ENCODE measurements around the gene MAX. TPM values are rescaled to one million over a fixed set of nuclear protein-coding genes. Genes with fewer than 3 reads are reported as not detected.

Gene MAX
- total and polyA plus RNA-seq, 2 of the 13 experiments (the other 11 are each of a cell fraction or from before 2014, with no cell fraction given) = 28.5 to 29.3 TPM

GRCh38 chr14:65045006-65045405, 57.3 kb downstream of the MAX start (continued):
- TF ChIP-seq ZNF513 (CRISPR knock-in tag; conservative IDR thresholded peaks at IDR 0.05) = no peak
- no peak for TF ChIP-seq ZNF768 (CRISPR knock-in tag; IDR thresholded peaks at IDR 0.05)
- no peak for TF ChIP-seq GFI1 (CRISPR knock-in tag; IDR thresholded peaks at IDR 0.05; ENCODE audit: borderline replicate concordance)

- H3K4me1 ChIP-seq (ENCODE audit: insufficient read depth, low read length) = no peaks in the 10 kb centered on the region
- H3K9me3 ChIP-seq (ENCODE audit: low read length) = no peaks in the 10 kb centered on the region
- H3K79me2 ChIP-seq (ENCODE audit: insufficient read depth, low read length) = no peaks in the 10 kb centered on the region
- BruUV-seq (replicated peaks) = no TSS peak
- TF ChIP-seq ZBTB39 (CRISPR knock-in tag; IDR thresholded peaks at IDR 0.05) (no peak), CEBPB (IDR thresholded peaks at IDR 0.05; ENCODE audit: borderline replicate concordance, low read depth, low read length) (peak; percentile 40; the same call in 1 of the 2 replicates)
- CTCF ChIA-PET (ENCODE audit: low intra/inter-chr PET ratio, low total read pairs) = no interaction called here
- FAIRE-seq = no peak
- POLR2A ChIA-PET = no interaction called here
- ATAC-seq = no peak
- in situ Hi-C loops (cut with HindIII; ENCODE audit: extremely low pct_ligation_motif_present, low pct_unique_long_range_greater_than_20kb) = no loop called here
- no peak overlapping the region for H3K27ac ChIP-seq (ENCODE audit: extremely low read length, insufficient read depth, low read length)
- no peaks in the 10 kb centered on the region for H4K20me1 ChIP-seq (ENCODE audit: insufficient read depth, low read length)
- peaks cover 11 to 61% of the 10 kb centered on the region in 2 experiments; a peak in 4 of 5 replicates for H3K36me3 ChIP-seq (replicated peaks in 1 of 2; ENCODE audit: control insufficient read depth in 1 of 2, insufficient read depth in 2 of 2, low read length in 2 of 2)
- no peak overlapping the region for H3K9ac ChIP-seq (ENCODE audit: insufficient read depth, low read depth, low read length)
- H2AFZ ChIP-seq (ENCODE audit: low read length) = no peak overlapping the region
- H3K4me3 ChIP-seq (replicated peaks in 1 of 3; ENCODE audit: insufficient read depth in 1 of 3, low read depth in 2 of 3, low read length in 3 of 3) = no peak overlapping the region
- no peak for DNase-seq (ENCODE audit: low spot score)
- intact Hi-C loops (cut with micrococcal nuclease; ENCODE audit: unreplicated experiment) = no loop called here
- no peak overlapping the region for H3K4me2 ChIP-seq (ENCODE audit: low read depth, low read length)
- over 99% methylated on average over 9 of the region's 9 CpGs for WGBS (ENCODE audit: low lambda C conversion rate)
- H3K27me3 ChIP-seq (ENCODE audit: control insufficient read depth in 1 of 2, insufficient read depth in 2 of 2, low read length in 2 of 2) = no peaks in the 10 kb centered on the region
Observed at GRCh38 chr14:65044596-65044959, 57.7 kb downstream of the MAX start.

Data from HepG2 (cell line).